IMR-90 (cell line): ENCODE data around the gene AP3B1.

ENCODE experiments used
- MAZ ChIP-seq: IDR thresholded peaks from 2 replicates; pipeline ENCODE4 v1.6.1; 2012; ENCODE audit warnings: low read depth, mild to moderate bottlenecking, low read length, improper control_type of control experiment, moderate library complexity, borderline replicate concordance
- POLR2A ChIP-seq: IDR thresholded peaks from 2 replicates; pipeline ENCODE4 v1.6.1; 2012; ENCODE audit warnings: mild to moderate bottlenecking, low read depth, low read length
- TF ChIP-seq, protein P1 (sequence below): conservative IDR thresholded peaks from 2 replicates; pipeline ENCODE4 v1.5.1; 2012; ENCODE audit warnings: mild to moderate bottlenecking, low read depth, low read length, improper control_type of control experiment

DNA sequence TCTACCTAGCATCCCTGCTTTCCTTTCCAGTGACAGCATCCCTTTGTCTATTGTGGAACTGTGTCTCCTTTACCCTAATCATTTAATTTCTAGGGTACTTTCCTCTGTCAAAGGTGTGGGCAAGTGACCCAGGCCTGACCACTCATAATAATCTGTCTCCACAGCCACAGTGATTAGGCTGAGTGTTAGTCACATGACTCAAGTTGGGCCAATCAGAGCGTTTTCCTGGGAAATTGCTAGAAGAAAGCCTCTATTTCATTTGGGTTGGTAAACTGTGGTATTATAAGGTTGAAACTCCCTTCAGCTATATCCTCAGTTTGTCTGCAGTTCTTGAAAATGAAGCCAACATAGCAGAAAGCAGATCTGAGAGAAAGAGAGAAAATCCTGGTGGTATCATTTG lies 14.2 kb upstream of the AP3B1 start:
- TF ChIP-seq, protein P1, sequence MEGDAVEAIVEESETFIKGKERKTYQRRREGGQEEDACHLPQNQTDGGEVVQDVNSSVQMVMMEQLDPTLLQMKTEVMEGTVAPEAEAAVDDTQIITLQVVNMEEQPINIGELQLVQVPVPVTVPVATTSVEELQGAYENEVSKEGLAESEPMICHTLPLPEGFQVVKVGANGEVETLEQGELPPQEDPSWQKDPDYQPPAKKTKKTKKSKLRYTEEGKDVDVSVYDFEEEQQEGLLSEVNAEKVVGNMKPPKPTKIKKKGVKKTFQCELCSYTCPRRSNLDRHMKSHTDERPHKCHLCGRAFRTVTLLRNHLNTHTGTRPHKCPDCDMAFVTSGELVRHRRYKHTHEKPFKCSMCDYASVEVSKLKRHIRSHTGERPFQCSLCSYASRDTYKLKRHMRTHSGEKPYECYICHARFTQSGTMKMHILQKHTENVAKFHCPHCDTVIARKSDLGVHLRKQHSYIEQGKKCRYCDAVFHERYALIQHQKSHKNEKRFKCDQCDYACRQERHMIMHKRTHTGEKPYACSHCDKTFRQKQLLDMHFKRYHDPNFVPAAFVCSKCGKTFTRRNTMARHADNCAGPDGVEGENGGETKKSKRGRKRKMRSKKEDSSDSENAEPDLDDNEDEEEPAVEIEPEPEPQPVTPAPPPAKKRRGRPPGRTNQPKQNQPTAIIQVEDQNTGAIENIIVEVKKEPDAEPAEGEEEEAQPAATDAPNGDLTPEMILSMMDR, result no peak
- no peak for TF ChIP-seq POLR2A
- no peak for TF ChIP-seq MAZ
